HG03432 (cell line): ENCODE results near the gene MCOLN3.
"Not testable (repeated sequence)": the region's sequence is repeated elsewhere in the genome, so short reads cannot be mapped to it uniquely, and the experiment has no call there.

Experiments
- ATAC-seq: cut with Tn5 transposase; IDR thresholded peaks from one replicate; pipeline ENCODE4 v1.9.1; 2021; ENCODE audit warnings: mild to moderate bottlenecking, moderate library complexity; ENCODE audit not compliant: unreplicated experiment

The MCOLN3 gene

DNA sequence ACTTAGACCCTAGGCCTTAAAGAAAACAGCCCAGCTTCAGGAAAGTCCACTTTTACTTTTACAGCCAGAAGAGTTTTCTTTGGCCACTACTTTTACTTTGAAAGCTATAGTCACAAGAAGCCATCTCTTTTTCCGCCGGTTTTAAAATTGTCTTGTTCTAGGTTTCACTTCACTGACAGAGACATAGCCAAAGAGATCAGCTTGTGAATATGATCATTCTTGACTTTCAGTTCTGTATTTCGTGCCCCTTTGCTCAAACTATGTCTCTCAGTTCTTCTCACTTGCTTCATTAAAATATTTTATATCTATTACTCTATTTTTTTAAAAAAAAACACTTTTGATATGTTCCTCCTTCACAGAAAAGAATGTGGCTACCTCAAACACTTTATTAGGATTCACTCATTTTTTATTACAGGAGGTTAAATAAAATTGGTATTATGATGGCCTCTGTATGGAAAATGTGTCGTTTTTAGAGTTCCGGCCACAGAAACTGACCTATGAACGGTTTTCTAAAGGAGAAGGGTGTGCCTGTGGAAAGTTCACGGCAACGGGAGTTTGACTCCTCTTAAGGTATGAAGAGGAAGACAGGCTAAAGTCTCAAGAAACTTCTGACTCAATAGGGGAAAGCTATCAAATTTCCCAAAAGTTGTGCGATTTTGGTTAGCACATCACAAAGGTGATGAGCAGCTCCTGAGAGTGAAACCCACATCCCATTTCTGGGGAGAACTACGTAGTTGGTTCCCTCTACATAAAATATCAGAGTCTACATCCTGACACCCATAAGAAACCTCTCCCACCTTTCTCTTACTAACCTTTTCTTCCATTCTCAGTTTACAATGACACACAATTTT is 52.6 kb downstream of the MCOLN3 start:
- ATAC-seq, result peak; percentile 39

DNA sequence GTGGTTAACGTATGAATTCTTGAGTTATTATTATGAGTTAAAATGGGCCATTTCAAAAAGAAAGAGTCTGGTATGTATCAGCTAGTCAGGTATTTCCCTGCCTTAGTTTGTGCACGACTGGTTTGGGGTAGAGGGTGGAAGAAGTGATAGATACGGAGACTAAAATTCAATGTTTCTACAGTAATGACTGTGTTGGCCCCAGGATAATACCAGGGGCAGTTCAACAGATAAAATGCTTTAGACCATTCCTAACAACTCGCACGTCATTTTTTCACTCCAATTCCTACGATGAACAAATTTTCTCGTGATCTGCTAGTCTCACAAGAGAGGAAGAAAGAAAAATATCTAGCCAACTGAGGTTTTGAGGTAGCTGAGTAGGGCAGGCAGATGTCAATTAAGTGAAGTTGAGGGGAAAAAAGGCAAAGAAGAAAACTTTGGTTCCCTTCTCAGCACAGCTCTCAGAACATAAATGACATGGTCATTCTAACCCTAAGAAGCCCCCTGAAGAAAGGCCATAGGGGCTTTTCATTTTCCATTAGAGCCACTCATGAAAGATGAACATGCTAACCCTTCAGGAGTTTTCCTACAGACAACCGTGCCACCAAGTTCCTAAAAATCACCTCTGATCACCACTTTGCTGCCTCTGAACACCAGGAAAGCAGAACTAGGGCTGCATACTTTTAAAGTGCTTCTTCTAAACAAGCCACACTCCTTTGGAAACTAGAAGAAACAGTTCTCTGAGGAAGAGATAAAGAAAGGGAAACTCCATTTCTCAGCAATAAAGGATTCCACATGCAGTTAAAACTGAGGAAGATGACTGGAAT is 57.0 kb downstream of the MCOLN3 start:
- peak; percentile 40 for ATAC-seq

GRCh38 chr1:84988588-84988987 is 59.7 kb downstream of the MCOLN3 start:
- peak; percentile 73 for ATAC-seq

GRCh38 chr1:84986561-84986960 is 61.7 kb downstream of the MCOLN3 start:
- ATAC-seq, result not testable (repeated sequence)

DNA sequence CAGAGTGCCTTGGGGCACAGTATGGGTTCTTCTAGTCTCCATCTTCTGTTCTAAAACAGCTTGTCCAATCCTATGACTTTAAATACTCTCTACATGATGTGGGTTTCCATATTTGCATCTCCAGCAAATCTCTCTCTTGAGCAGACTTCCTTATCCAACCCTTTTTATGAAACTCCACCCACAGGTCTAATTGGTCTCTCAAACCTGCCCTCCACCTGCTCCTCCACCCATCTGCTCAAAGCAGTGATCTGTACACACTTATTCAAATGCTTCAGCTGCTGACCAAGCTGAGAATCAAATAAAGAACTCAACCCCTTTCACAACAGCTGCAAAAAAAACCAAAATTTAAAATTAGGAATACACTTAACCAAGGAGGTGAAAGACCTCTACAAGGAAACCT is 62.9 kb downstream of the MCOLN3 start:
- ATAC-seq, result no peak

DNA sequence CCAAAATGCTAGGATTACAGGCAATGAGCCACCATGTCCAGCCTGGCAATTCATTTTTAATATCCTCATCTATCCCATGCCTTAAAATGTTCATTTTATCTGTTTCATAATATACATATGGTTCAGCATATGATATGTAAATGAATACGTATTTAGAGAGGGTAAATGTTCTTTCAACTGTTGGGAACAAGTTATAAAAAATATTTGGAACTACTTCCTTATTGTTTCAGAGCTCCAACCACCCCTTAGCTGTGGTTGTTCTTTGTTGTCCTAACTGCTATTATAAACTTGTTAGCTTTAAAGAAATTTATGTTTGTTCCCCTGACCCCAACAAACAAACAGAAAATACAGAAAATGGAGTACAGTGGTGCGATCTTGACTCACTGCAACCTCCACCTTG is 65.9 kb downstream of the MCOLN3 start:
- no peak for ATAC-seq

DNA sequence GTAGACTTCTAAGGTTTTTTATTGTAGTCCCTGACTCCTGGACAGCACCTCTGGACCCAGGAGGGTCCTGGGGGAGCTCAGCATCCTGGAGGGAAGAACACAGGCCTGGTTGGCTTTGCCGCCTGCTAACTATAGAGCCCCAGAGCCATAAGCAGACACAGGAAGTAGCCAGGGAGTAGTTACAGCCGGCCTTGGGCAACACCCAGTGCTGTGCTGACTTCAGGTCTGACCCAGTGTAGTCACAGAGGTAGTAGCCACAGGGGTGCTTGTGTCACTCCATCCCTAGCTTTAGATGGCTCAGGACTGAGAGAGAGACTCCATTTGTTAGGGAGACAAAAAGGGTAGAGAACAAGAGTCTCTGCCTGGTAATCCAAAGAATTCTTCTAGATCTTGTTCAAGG is 73.3 kb downstream of the MCOLN3 start:
- peak; percentile 33 for ATAC-seq

DNA sequence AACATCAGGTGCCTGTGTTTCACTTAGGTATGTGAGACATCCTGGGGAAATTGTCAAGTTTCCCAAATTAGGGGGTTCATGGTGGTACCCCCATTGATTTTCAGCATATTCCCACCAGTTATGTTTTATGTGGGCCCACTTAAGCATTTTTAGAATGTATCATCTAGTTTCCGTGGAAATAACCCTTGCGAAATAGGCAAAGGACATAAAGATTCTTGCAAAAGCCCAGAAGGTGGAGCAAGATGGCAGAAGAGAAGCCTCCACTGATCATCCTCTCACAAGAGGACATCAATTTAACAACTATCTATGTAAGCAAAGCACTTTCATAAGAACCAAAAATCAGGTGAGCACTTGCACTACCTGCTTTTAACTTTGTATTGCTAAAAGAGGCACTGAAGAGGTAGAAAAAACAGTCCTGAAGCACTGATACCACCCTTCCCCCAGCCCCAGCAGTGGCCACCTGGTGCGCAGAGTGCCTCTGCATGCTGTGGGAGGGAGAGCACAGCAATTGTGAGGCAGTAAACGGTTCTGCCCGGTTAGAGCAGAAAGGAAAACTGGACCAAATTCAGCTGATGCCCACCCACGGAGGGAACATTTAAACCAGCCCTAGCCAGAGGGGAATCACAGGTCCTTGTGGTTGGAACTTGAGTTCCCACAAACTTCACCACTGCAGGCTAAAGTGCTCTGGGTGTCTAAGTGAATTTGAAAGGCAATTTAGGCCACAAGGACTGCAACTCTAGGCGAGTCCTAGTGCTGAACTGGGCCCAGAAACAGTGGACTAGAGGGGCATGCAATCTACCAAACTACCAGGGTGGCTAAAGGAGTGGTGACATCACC is 74.6 kb downstream of the MCOLN3 start:
- peak; percentile 45 for ATAC-seq

- ATAC-seq, result peak; percentile 38
These were observed 75.8 kb downstream of the MCOLN3 start for GRCh38 chr1:84972377-84972987.

DNA sequence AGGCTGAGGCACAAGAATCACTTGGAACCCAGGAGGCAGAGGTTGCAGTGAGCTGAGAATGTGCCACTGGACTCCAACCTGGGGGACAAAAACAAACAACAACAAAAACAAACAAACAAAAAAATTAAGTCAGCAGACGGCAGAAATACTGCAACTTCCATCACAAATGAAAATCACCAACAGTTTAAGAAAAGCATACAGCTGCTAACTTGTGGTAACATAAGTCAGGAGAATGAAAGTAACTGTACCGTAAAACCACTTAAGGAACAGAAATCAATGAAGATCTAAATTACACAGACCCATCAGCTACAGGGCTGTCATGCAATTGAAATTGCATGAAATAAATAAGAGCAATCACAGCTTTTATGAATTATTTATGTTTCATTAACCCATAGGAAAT is 76.3 kb downstream of the MCOLN3 start:
- peak; percentile 37 for ATAC-seq

GRCh38 chr1:84969489-84970250 is 78.6 kb downstream of the MCOLN3 start:
- ATAC-seq, result peak; percentile 48

- no peak for ATAC-seq
These were observed 79.4 kb downstream of the MCOLN3 start for GRCh38 chr1:84968865-84969264.

DNA sequence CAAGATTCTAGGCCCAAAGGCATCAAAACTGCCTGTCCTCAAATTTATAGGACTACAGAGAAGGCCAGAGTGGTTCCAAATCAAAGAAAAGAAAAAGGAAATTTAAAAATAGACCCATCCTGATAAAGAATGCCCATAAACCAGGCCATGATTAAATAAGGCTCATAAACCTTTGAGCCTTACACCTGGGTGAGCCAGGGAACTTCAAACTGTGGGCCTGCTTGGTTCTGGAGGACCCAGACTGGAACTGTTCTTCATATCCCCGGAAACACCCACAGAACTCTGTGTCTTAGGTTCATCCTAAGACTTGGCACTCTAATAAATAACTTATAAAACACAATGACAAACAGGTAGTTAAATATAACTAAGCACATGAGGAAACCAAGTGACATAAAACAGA is 80.2 kb downstream of the MCOLN3 start:
- ATAC-seq, result no peak
